Loucy (cell line): ENCODE results near the gene ABCC9.

Experiments used
- H2AFZ ChIP-seq: fragments of 200-600 bp; sonication (generic); 2 replicates; pipeline ENCODE4 v1.6.0; 2016; ENCODE audit warnings: antibody characterized with exemption, mild to moderate bottlenecking, low read length, moderate library complexity
- H3F3A ChIP-seq: fragments of 200-600 bp; 2 replicates; pipeline ENCODE4 v1.6.0; 2016; ENCODE audit warnings: antibody characterized with exemption, low read depth, mild to moderate bottlenecking
- H3K27me3 ChIP-seq: fragments of 200-600 bp; sonication (generic); 2 replicates; pipeline ENCODE4 v1.6.1; 2014; ENCODE audit warnings: low read length, mild to moderate bottlenecking; ENCODE audit not compliant: insufficient read depth, poor library complexity, severe bottlenecking
- H3K36me3 ChIP-seq: fragments of 200-600 bp; sonication (generic); 2 replicates; pipeline ENCODE4 v1.6.1; 2016; ENCODE audit warnings: low read length; ENCODE audit not compliant: insufficient read depth
- H3K4me1 ChIP-seq: fragments of 200-600 bp; sonication (generic); 2 replicates; pipeline ENCODE4 v1.5.1; 2014; ENCODE audit warnings: low read length, mild to moderate bottlenecking; ENCODE audit not compliant: insufficient read depth, poor library complexity, severe bottlenecking
- H3K4me2 ChIP-seq: fragments of 200-600 bp; sonication (generic); 2 replicates; pipeline ENCODE4 v1.6.0; 2014; ENCODE audit warnings: antibody characterized with exemption, low read length, low read depth, mild to moderate bottlenecking; ENCODE audit not compliant: poor library complexity, severe bottlenecking
- H3K4me3 ChIP-seq: fragments of 200-600 bp; sonication (generic); 2 replicates; pipeline ENCODE4 v1.5.1; 2014; ENCODE audit warnings: low read length, mild to moderate bottlenecking, mixed read lengths; ENCODE audit not compliant: poor library complexity, severe bottlenecking
- H3K79me2 ChIP-seq: fragments of 200-600 bp; sonication (generic); 2 replicates; pipeline ENCODE4 v1.6.1; 2014; ENCODE audit warnings: low read length; ENCODE audit not compliant: insufficient read depth
- H3K9ac ChIP-seq: fragments of 200-600 bp; sonication (generic); 2 replicates; pipeline ENCODE4 v1.6.0; 2014; ENCODE audit warnings: mild to moderate bottlenecking, low read depth, low read length, moderate library complexity; ENCODE audit not compliant: poor library complexity, severe bottlenecking
- H3K9me2 ChIP-seq: fragments of 200-600 bp; sonication (generic); replicated peaks from 2 replicates; pipeline ENCODE4 v1.6.1; 2016; ENCODE audit warnings: low read depth, low read length, mixed read lengths
- H3K9me3 ChIP-seq: fragments of 200-600 bp; sonication (generic); 2 replicates; pipeline ENCODE4 v1.6.1; 2014; ENCODE audit warnings: mild to moderate bottlenecking, antibody characterized with exemption, low read length, low read depth; ENCODE audit not compliant: insufficient read depth
- H4K20me1 ChIP-seq: fragments of 200-600 bp; sonication (generic); 2 replicates; pipeline ENCODE4 v1.6.0; 2014; ENCODE audit warnings: antibody characterized with exemption, low read length, mild to moderate bottlenecking; ENCODE audit not compliant: insufficient read depth, poor library complexity, severe bottlenecking
- CTCF ChIP-seq: fragments of 200-600 bp; sonication (generic); conservative IDR thresholded peaks from 2 replicates; pipeline ENCODE4 v1.5.1; 2014; ENCODE audit warnings: mild to moderate bottlenecking, antibody characterized with exemption, low read length
- EZH2phosphoT487 ChIP-seq: fragments of 200-600 bp; IDR thresholded peaks from 2 replicates; pipeline ENCODE4 v1.6.1; 2018; ENCODE audit warnings: antibody characterized with exemption, mild to moderate bottlenecking, moderate library complexity, borderline replicate concordance

The ABCC9 gene

GRCh38 chr12:21766403-21766802 is 174.8 kb downstream of the ABCC9 start:
- Histone ChIP-seq H3K9me2 (no peaks in the 10 kb centered on the region), H3K4me1 (no peaks in the 10 kb centered on the region), H3K36me3 (no peaks in the 10 kb centered on the region), H3K79me2 (no peaks in the 10 kb centered on the region), H3K9me3 (no peaks in the 10 kb centered on the region), H3K9ac (no peak overlapping the region), H3F3A (no peaks in the 10 kb centered on the region), H3K27me3 (no peaks in the 10 kb centered on the region), H2AFZ (no peak overlapping the region), H4K20me1 (no peaks in the 10 kb centered on the region), H3K4me2 (no peak overlapping the region), H3K4me3 (no peak overlapping the region)
- TF ChIP-seq CTCF: no peak
- no peak for TF ChIP-seq EZH2phosphoT487

- Histone ChIP-seq H2AFZ (no peak overlapping the region), H3K9ac (no peak overlapping the region), H3K9me2 (no peaks in the 10 kb centered on the region), H3K79me2 (no peaks in the 10 kb centered on the region), H3K36me3 (no peaks in the 10 kb centered on the region), H3K9me3 (no peaks in the 10 kb centered on the region), H3K27me3 (no peaks in the 10 kb centered on the region), H3K4me3 (no peak overlapping the region), H3K4me1 (no peaks in the 10 kb centered on the region), H4K20me1 (no peaks in the 10 kb centered on the region), H3F3A (no peaks in the 10 kb centered on the region), H3K4me2 (no peak overlapping the region)
- TF ChIP-seq CTCF (no peak), EZH2phosphoT487 (no peak)
Measured at GRCh38 chr12:21764950-21765349, 176.3 kb downstream of the ABCC9 start.

GRCh38 chr12:21764065-21764464 is 177.2 kb downstream of the ABCC9 start:
- H3K9ac ChIP-seq: no peak overlapping the region
- no peaks in the 10 kb centered on the region for H3F3A ChIP-seq
- no peaks in the 10 kb centered on the region for H4K20me1 ChIP-seq
- TF ChIP-seq EZH2phosphoT487 (no peak), CTCF (no peak)
- H3K4me3 ChIP-seq: no peak overlapping the region
- H3K4me2 ChIP-seq: no peak overlapping the region
- H3K4me1 ChIP-seq: no peaks in the 10 kb centered on the region
- no peaks in the 10 kb centered on the region for H3K9me3 ChIP-seq
- no peak overlapping the region for H2AFZ ChIP-seq
- H3K9me2 ChIP-seq: no peaks in the 10 kb centered on the region
- H3K27me3 ChIP-seq: no peaks in the 10 kb centered on the region
- no peaks in the 10 kb centered on the region for H3K36me3 ChIP-seq
- H3K79me2 ChIP-seq: no peaks in the 10 kb centered on the region
